K562 (cell line): ENCODE data around the gene SERPINB4. TPM values are rescaled to one million over a fixed set of nuclear protein-coding genes. Genes with fewer than 3 reads are reported as not detected.

ENCODE experiments used
- ATAC-seq: fragments of 200-7000 bp; cut with Tn5 transposase; 3 replicates; pipeline ENCODE4 v1.9.1; 2020; ENCODE audit warnings: moderate library complexity
- BruUV-seq: library from RNA; stranded (reverse); fragments of 400-500 nt; replicated peaks from 2 replicates; lab custom pipeline; 2021; lab: Mats Ljungman, UMichigan
- CTCF ChIA-PET: fragments of 300-600 bp; formaldehyde crosslinking; extraction: SDS; loops from one replicate; lab custom pipeline; 2021; ENCODE audit warnings: low intra/inter-chr PET ratio; lab: Yijun Ruan, JAX
- POLR2A ChIA-PET: fragments of 300-600, 350-650 bp; sonication (Branson Sonifier 250); formaldehyde crosslinking; extraction: SDS; loops from one replicate; lab custom pipeline; 2021; ENCODE audit warnings: antibody characterized with exemption, inconsistent platforms; lab: Yijun Ruan, JAX
- DNase-seq, 4 experiments: peaks; one replicate each; pipeline versions ENCODE4 v3.0.0 to v3.0.0-alpha.2; 2011 to 2018; ENCODE audit warnings: low spot score in 3 of 4, mixed read lengths in 3 of 4; ENCODE audit errors: extremely low read depth in 1 of 4
- FAIRE-seq: peaks from 2 replicates; lab custom pipeline; 2011; peaks lifted over from hg19 to GRCh38; lab: Jason Lieb, UNC
- H2AFZ ChIP-seq: 2 replicates; pipeline ENCODE4 v1.6.0; 2011; ENCODE audit warnings: low read depth, low read length, control low read depth, inconsistent platforms
- H3K27ac ChIP-seq: fragments of 200-600 bp; 3 replicates; pipeline ENCODE4 v1.8.0; 2011; ENCODE audit warnings: low read depth, mild to moderate bottlenecking, control low read depth, inconsistent platforms, low read length, moderate library complexity, mixed read lengths; ENCODE audit errors: extremely low read depth
- H3K27me3 ChIP-seq, 2 experiments: fragments of 300-600 bp in 1 of 2; 2 replicates in 1 of 2; 3 replicates in 1 of 2; pipeline versions ENCODE4 v1.6.0 to v1.8.0; 2011; ENCODE audit warnings: inconsistent platforms in 2 of 2, low read length in 2 of 2, mild to moderate bottlenecking in 1 of 2, mixed read lengths in 1 of 2, moderate library complexity in 1 of 2; ENCODE audit not compliant: control insufficient read depth in 2 of 2, insufficient read depth in 2 of 2
- H3K36me3 ChIP-seq: fragments of 300-600 bp; 3 replicates; pipeline ENCODE4 v1.8.0; 2011; ENCODE audit warnings: mild to moderate bottlenecking, low read length, inconsistent platforms; ENCODE audit not compliant: control insufficient read depth, insufficient read depth
- H3K4me1 ChIP-seq, 2 experiments: fragments of 200-600 bp in 1 of 2; replicated peaks in 1 of 2; 2 replicates in 1 of 2; 3 replicates in 1 of 2; pipeline versions ENCODE4 v1.5.1 to v1.8.0; 2011; ENCODE audit warnings: inconsistent platforms in 2 of 2, low read length in 2 of 2, mild to moderate bottlenecking in 1 of 2, mixed read lengths in 1 of 2, moderate library complexity in 1 of 2; ENCODE audit not compliant: control insufficient read depth in 2 of 2, insufficient read depth in 2 of 2
- H3K4me2 ChIP-seq: 2 replicates; pipeline ENCODE4 v1.6.1; 2011; ENCODE audit warnings: low read length, control low read depth, inconsistent platforms, mixed read lengths; ENCODE audit not compliant: insufficient read depth
- H3K4me3 ChIP-seq: fragments of 200-600 bp; sonication (generic), shearing (Covaris generic); 2 replicates; pipeline ENCODE4 v1.5.1; 2016; ENCODE audit warnings: control low read depth, inconsistent platforms
- H3K79me2 ChIP-seq: fragments of 200-600 bp; 3 replicates; pipeline ENCODE4 v1.8.0; 2011; ENCODE audit warnings: low read length, inconsistent platforms; ENCODE audit not compliant: control insufficient read depth, insufficient read depth
- H3K9ac ChIP-seq, 2 experiments: 2 replicates each; pipeline versions ENCODE4 v1.6.0 to v1.6.1; 2011; ENCODE audit warnings: low read depth in 2 of 2, low read length in 2 of 2, control low read depth in 1 of 2, inconsistent platforms in 1 of 2, mild to moderate bottlenecking in 1 of 2, mixed read lengths in 1 of 2; ENCODE audit not compliant: insufficient read depth in 1 of 2
- H3K9me1 ChIP-seq: one replicate; pipeline ENCODE4 v1.6.0; 2011; ENCODE audit warnings: inconsistent platforms, mild to moderate bottlenecking, low read length, moderate library complexity; ENCODE audit not compliant: control insufficient read depth, insufficient read depth
- H3K9me3 ChIP-seq: replicated peaks from 2 replicates; pipeline ENCODE4 v1.5.1; 2011; ENCODE audit warnings: low read depth, low read length, inconsistent platforms; ENCODE audit not compliant: control insufficient read depth, insufficient read depth
- H4K20me1 ChIP-seq: replicated peaks from 2 replicates; pipeline ENCODE4 v1.6.1; 2011; ENCODE audit warnings: low read length, inconsistent platforms, mixed read lengths; ENCODE audit not compliant: control insufficient read depth, insufficient read depth
- EZH2 ChIP-seq: IDR thresholded peaks from 2 replicates; pipeline ENCODE4 v1.6.1; 2012; ENCODE audit warnings: low read depth, mild to moderate bottlenecking, inconsistent platforms, low read length, borderline replicate concordance
- GATA2 ChIP-seq: sonication (generic); formaldehyde crosslinking; IDR thresholded peaks from 2 replicates; pipeline ENCODE4 v1.4.0; 2020; ENCODE audit warnings: mild to moderate bottlenecking, missing genetic modification reagents
- RHOXF2B ChIP-seq: fragments of 250-450 bp; sonication (Bioruptor Pico); conservative IDR thresholded peaks from 2 replicates; pipeline ENCODE4 v1.5.1; 2021
- TEAD1 ChIP-seq, 2 experiments: fragments of 450-650 bp in 1 of 2; sonication (generic) in 1 of 2; formaldehyde crosslinking; IDR thresholded peaks; 2 replicates each; pipeline versions ENCODE4 v1.4.0 to v1.8.0; 2020 to 2022; ENCODE audit warnings: mild to moderate bottlenecking in 2 of 2, missing genetic modification reagents in 1 of 2
- ZNF140 ChIP-seq: fragments of 250-450 bp; sonication (Bioruptor Pico); IDR thresholded peaks from 2 replicates; pipeline ENCODE4 v1.8.0; 2021; ENCODE audit warnings: moderate library complexity, mild to moderate bottlenecking, inconsistent platforms
- ZNF561 ChIP-seq: fragments of 450-650 bp; formaldehyde crosslinking; conservative IDR thresholded peaks from 2 replicates; pipeline ENCODE4 v1.4.0; 2020; ENCODE audit warnings: mild to moderate bottlenecking, moderate library complexity
- WGBS: fragments of 100-300 bp; shearing (Covaris generic); methylation state at CpG from one replicate; pipeline ENCODE4 v1.1.6; 2016; ENCODE audit warnings: low coverage, mixed read lengths; ENCODE audit not compliant: insufficient coverage; ENCODE audit errors: missing lambda C conversion rate; 5-methylcytosine and 5-hydroxymethylcytosine counted together
- in situ Hi-C: fragments of 300-500 bp; cut with MboI; formaldehyde crosslinking; loops from 4 replicates; pipeline ENCODE4 v1.15.0; 2018; ENCODE audit warnings: inconsistent platforms, mixed read lengths
- intact Hi-C: fragments of 100-400 bp; cut with micrococcal nuclease; formaldehyde crosslinking; loops from 2 replicates; pipeline ENCODE4 v1.14.2; 2022
- polyA plus RNA-seq, 8 experiments: library from polyadenylated mRNA; depleted of rRNA in 4 of 8; stranded (reverse) in 5 of 8; unstranded in 3 of 8; fragments of >200 nt; fragmentation: Nextera tagmentation in 2 of 8; fragmentation: Illumina TruSeq in 1 of 8; extraction: Ambion mirVana in 2 of 8; extraction: Trizol in 1 of 8; gene quantifications; 2 replicates each; pipeline versions ENCODE4 v1.2.1 to v1.2.3, GENCODE V29; 2011 to 2014; ENCODE audit warnings: inconsistent platforms in 1 of 8, missing spikeins in 1 of 8
- total RNA-seq, 7 experiments: library from RNA; depleted of rRNA in 6 of 7; stranded (reverse); fragments of >200 nt in 6 of 7; fragmentation: Illumina TruSeq in 2 of 7; extraction: Trizol in 2 of 7; gene quantifications; 2 replicates each; pipeline versions ENCODE4 v1.2.1 to v1.2.3, GENCODE V29; 2011 to 2021; ENCODE audit warnings: low replicate concordance in 1 of 7

SERPINB4 gene
- total and polyA plus RNA-seq, 9 of the 15 experiments (the other 6 are each of a cell fraction or from before 2014, with no cell fraction given): not detected

DNA sequence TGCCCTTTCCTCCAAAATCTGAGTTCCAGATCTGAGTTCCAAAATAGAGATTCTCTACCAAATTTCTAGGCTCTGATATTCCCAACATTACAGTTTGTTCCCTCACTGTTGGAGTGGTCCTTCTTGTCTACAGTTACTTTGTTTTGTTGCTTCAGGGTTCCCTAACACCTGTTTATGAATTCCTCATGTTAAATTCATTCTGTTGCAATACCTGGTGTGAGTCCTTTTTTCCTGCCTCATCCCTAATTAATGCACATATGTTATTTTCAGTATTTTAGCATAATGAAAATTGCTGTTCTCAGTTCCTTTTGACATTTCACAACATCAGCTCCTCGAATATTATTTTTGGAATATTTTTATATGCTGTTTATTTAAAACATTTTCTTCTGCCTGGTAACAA lies 40.7 kb downstream of the SERPINB4 start:
- H3K27me3 ChIP-seq: no peaks in the 10 kb centered on the region
- no peaks in the 10 kb centered on the region for H3K79me2 ChIP-seq
- FAIRE-seq (no peak), DNase-seq (no peak), ATAC-seq (no peak)
- no peak for TF ChIP-seq TEAD1 (CRISPR knock-in tag; IDR thresholded peaks at IDR 0.05)
- TF ChIP-seq ZNF561 (CRISPR knock-in tag): no peak
- no peak for TF ChIP-seq EZH2
- POLR2A ChIA-PET: no interaction called here
- H4K20me1 ChIP-seq: no peaks in the 10 kb centered on the region
- H3K9ac ChIP-seq: no peak overlapping the region
- H3K4me2 ChIP-seq: no peak overlapping the region
- no peaks in the 10 kb centered on the region for H3K36me3 ChIP-seq
- 7% methylated on average over 1 of the region's 1 CpG for WGBS
- in situ Hi-C loops (no loop called here), intact Hi-C loops (no loop called here)
- no peak overlapping the region for H3K4me3 ChIP-seq
- no TSS peak for BruUV-seq
- H3K9me3 ChIP-seq: no peaks in the 10 kb centered on the region
- CTCF ChIA-PET: no interaction called here
- no peak overlapping the region for H2AFZ ChIP-seq
- H3K4me1 ChIP-seq: no peaks in the 10 kb centered on the region
- H3K9me1 ChIP-seq: no peaks in the 10 kb centered on the region
- H3K27ac ChIP-seq: no peak overlapping the region

- no peak overlapping the region for H3K4me2 ChIP-seq
- ATAC-seq: no peak
- no peaks in the 10 kb centered on the region for H3K27me3 ChIP-seq
- ChIA-PET CTCF (no interaction called here), POLR2A (no interaction called here)
- no peaks in the 10 kb centered on the region for H3K36me3 ChIP-seq
- no peak overlapping the region for H3K27ac ChIP-seq
- H3K4me1 ChIP-seq: no peaks in the 10 kb centered on the region
- in situ Hi-C loops: no loop called here
- no TSS peak for BruUV-seq
- DNase-seq: no peak
- no peak overlapping the region for H3K4me3 ChIP-seq
- H3K9me1 ChIP-seq: no peaks in the 10 kb centered on the region
- no peak overlapping the region for H2AFZ ChIP-seq
- H3K9ac ChIP-seq: no peak overlapping the region
- FAIRE-seq: no peak
- no peaks in the 10 kb centered on the region for H3K9me3 ChIP-seq
- H3K79me2 ChIP-seq: no peaks in the 10 kb centered on the region
- no peak for TF ChIP-seq GATA2 (CRISPR knock-in tag)
- TF ChIP-seq RHOXF2B (CRISPR knock-in tag): no peak
- no peak for TF ChIP-seq ZNF140
- intact Hi-C loops: no loop called here
- no peaks in the 10 kb centered on the region for H4K20me1 ChIP-seq
- WGBS: 0% methylated on average over 9 of the region's 14 CpGs
These were observed 47.1 kb downstream of the SERPINB4 start for GRCh38 chr18:63596964-63597363.
